HCT116 (cell line): ENCODE data around the gene BTBD3. TPM values are rescaled to one million over a fixed set of nuclear protein-coding genes. Genes with fewer than 3 reads are reported as not detected.

Experiments used
- EZH2phosphoT487 ChIP-seq: fragments of 200-600 bp; IDR thresholded peaks from 2 replicates; pipeline ENCODE4 v1.6.1; 2018; ENCODE audit warnings: antibody characterized with exemption, borderline replicate concordance
- POLR2AphosphoS5 ChIP-seq: IDR thresholded peaks from 2 replicates; pipeline ENCODE4 v1.6.1; 2011; ENCODE audit warnings: mild to moderate bottlenecking, low read depth, low read length, moderate library complexity
- TCF7L2 ChIP-seq: IDR thresholded peaks from 2 replicates; pipeline ENCODE4 v1.7.0; 2011; ENCODE audit warnings: borderline replicate concordance, inconsistent platforms; ENCODE audit not compliant: insufficient read depth, insufficient read length; ENCODE audit errors: extremely low read depth
- YY1 ChIP-seq: IDR thresholded peaks from 2 replicates; pipeline ENCODE4 v1.6.1; 2011; ENCODE audit warnings: low read length, low read depth, moderate library complexity, mild to moderate bottlenecking; ENCODE audit not compliant: insufficient replicate concordance; ENCODE audit errors: extremely low read depth
- ZFX ChIP-seq: fragments of 450-650 bp; IDR thresholded peaks from 2 replicates; pipeline ENCODE4 v1.6.1; 2017
- ZNF274 ChIP-seq: fragments of 200-500 bp; sonication (Bioruptor generic); IDR thresholded peaks from 2 replicates; pipeline ENCODE4 v1.6.1; 2014; ENCODE audit warnings: mild to moderate bottlenecking, low read depth, low read length, inconsistent platforms
- total RNA-seq: library from RNA; stranded (reverse); gene quantifications from one replicate; pipeline ENCODE4 v1.2.1, GENCODE V29; 2021; ENCODE audit not compliant: unreplicated experiment
- TF ChIP-seq, protein P1 (sequence below): IDR thresholded peaks from 2 replicates; pipeline ENCODE4 v1.6.1; 2012
- TF ChIP-seq, protein P2 (sequence below), 3 experiments: fragments of 200-600 bp in 1 of 3; sonication (generic) in 1 of 3; IDR thresholded peaks in 2 of 3; conservative IDR thresholded peaks in 1 of 3; 2 replicates each; pipeline ENCODE4 v1.5.1; 2012 to 2017; ENCODE audit warnings: low read depth in 2 of 3, low read length in 2 of 3, antibody characterized with exemption in 1 of 3, borderline replicate concordance in 1 of 3, control low read depth in 1 of 3, mild to moderate bottlenecking in 1 of 3, mixed read lengths in 1 of 3, mixed run types in 1 of 3, moderate library complexity in 1 of 3; ENCODE audit not compliant: insufficient read depth in 1 of 3

The BTBD3 gene
- total RNA-seq, 1 experiment from 2014 or later, result 20.2 TPM

DNA sequence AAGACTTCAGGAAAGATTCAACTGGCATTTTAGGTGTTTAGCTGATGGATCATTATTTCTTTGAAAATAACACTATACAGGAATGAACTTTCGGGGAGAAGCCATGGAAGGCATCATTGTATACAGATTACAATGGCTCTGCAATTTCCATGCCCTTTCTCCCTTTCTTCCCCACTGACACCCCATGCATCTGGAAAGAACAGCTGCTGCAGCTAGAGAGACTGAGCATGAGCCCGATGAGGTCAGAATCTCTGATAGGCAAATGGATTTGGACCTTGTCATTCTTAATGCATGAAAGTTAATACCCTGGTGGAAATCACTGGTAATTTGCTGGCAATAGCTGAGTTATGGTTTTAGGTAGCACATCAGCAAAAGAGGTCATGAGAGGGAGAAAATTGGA is 54.8 kb downstream of the BTBD3 start (continued):
- TF ChIP-seq EZH2phosphoT487, result no peak
- TF ChIP-seq ZNF274, result no peak
- no peak for TF ChIP-seq TCF7L2
- no peak for TF ChIP-seq YY1
- TF ChIP-seq, protein P1, sequence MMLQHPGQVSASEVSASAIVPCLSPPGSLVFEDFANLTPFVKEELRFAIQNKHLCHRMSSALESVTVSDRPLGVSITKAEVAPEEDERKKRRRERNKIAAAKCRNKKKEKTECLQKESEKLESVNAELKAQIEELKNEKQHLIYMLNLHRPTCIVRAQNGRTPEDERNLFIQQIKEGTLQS, result no peak
- TF ChIP-seq ZFX, result no peak
- TF ChIP-seq, protein P2, sequence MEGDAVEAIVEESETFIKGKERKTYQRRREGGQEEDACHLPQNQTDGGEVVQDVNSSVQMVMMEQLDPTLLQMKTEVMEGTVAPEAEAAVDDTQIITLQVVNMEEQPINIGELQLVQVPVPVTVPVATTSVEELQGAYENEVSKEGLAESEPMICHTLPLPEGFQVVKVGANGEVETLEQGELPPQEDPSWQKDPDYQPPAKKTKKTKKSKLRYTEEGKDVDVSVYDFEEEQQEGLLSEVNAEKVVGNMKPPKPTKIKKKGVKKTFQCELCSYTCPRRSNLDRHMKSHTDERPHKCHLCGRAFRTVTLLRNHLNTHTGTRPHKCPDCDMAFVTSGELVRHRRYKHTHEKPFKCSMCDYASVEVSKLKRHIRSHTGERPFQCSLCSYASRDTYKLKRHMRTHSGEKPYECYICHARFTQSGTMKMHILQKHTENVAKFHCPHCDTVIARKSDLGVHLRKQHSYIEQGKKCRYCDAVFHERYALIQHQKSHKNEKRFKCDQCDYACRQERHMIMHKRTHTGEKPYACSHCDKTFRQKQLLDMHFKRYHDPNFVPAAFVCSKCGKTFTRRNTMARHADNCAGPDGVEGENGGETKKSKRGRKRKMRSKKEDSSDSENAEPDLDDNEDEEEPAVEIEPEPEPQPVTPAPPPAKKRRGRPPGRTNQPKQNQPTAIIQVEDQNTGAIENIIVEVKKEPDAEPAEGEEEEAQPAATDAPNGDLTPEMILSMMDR (IDR thresholded peaks at IDR 0.05 in 2 of 3, conservative IDR thresholded peaks at IDR 0.05 in 1 of 3; ENCODE audit: borderline replicate concordance in 1 of 3, insufficient read depth in 1 of 3, low read depth in 2 of 3, low read length in 2 of 3), result no peak
- TF ChIP-seq POLR2AphosphoS5, result no peak
- TF ChIP-seq, all 23 proteins: peak for 0
